AG04450 (cell line): ENCODE results near the gene MUC2. TPM values are rescaled to one million over a fixed set of nuclear protein-coding genes. Genes with fewer than 3 reads are reported as not detected.

ENCODE experiments used
- CTCF ChIA-PET: fragments of 300-600, 350-600 bp; formaldehyde crosslinking; extraction: SDS; loops from one replicate; lab custom pipeline; 2022; ENCODE audit warnings: antibody characterized with exemption, inconsistent platforms; lab: Charles Lee
- POLR2A ChIA-PET: fragments of 350-600 bp; formaldehyde crosslinking; extraction: SDS; loops from one replicate; lab custom pipeline; 2021; ENCODE audit warnings: antibody characterized with exemption, inconsistent platforms; lab: Yijun Ruan, JAX
- DNase-seq: peaks from one replicate; pipeline ENCODE4 v3.0.0-alpha.2; 2011; ENCODE audit warnings: low read depth, low spot score
- H3K27ac ChIP-seq: one replicate; pipeline ENCODE4 v1.5.1; 2012; ENCODE audit warnings: low read depth, low read length, control low read depth
- H3K27me3 ChIP-seq: one replicate; pipeline ENCODE4 v1.6.0; 2012; ENCODE audit warnings: low read length; ENCODE audit not compliant: control insufficient read depth, insufficient read depth
- H3K4me3 ChIP-seq: 2 replicates; pipeline ENCODE4 v1.5.1; 2011; ENCODE audit warnings: mild to moderate bottlenecking, low read depth, low read length, control low read depth
- H3K9me3 ChIP-seq: 2 replicates; pipeline ENCODE4 v1.5.1; 2012; ENCODE audit warnings: low read length; ENCODE audit not compliant: control insufficient read depth, insufficient read depth
- polyA plus RNA-seq: library from polyadenylated mRNA; depleted of rRNA; stranded (reverse); fragments of >200 nt; gene quantifications from 2 replicates; pipeline ENCODE4 v1.2.3, GENCODE V29; 2011
- TF ChIP-seq, protein P1 (sequence below): IDR thresholded peaks from 2 replicates; pipeline ENCODE4 v1.5.1; 2011; ENCODE audit warnings: low read depth, low read length, control low read depth, inconsistent platforms

The MUC2 gene
- polyA plus RNA-seq, 1 experiment = not detected

DNA sequence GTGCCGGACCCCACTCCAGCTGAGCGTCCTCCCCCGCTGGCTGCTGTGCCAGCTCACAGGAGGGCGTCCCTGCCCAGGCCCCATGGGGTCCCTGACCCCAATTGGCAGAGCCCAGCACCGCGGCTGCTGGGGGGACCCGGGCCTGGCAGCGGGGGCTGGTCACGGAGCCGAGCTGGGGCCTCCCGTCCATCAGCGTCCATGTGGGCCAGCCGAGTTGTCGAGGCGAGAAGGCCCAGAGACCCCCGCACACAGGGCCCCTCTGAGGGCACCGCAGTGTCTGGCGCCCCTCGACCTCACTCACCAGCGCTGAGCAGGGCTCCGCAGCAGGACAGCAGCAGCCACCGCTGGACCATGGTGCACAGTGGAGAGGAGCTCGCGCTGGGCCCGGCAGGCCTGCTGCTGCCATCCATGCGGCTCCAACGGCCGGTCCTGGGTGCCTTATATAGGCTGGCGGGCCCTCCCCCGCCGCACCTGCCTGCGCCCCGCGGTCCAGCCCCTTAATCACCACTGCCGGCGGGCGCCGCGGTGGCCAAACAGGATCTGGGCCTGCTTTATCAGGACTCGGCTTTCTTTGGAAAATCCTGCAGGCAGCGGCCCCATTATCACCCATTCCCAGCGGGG, 38.3 kb upstream of the MUC2 start, which contains the start of gene MUC6:
Gene MUC6, minus strand, starts transcription at position 416 of the 621 bp plus-strand sequence. Its CDS starts 63 bp downstream, at position 353.
- no peaks in the 10 kb centered on the region for H3K27me3 ChIP-seq
- no peak for DNase-seq
- TF ChIP-seq, protein P1, sequence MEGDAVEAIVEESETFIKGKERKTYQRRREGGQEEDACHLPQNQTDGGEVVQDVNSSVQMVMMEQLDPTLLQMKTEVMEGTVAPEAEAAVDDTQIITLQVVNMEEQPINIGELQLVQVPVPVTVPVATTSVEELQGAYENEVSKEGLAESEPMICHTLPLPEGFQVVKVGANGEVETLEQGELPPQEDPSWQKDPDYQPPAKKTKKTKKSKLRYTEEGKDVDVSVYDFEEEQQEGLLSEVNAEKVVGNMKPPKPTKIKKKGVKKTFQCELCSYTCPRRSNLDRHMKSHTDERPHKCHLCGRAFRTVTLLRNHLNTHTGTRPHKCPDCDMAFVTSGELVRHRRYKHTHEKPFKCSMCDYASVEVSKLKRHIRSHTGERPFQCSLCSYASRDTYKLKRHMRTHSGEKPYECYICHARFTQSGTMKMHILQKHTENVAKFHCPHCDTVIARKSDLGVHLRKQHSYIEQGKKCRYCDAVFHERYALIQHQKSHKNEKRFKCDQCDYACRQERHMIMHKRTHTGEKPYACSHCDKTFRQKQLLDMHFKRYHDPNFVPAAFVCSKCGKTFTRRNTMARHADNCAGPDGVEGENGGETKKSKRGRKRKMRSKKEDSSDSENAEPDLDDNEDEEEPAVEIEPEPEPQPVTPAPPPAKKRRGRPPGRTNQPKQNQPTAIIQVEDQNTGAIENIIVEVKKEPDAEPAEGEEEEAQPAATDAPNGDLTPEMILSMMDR = no peak
- no peak within 1 kb of the TSS for H3K4me3 ChIP-seq
- H3K9me3 ChIP-seq = peaks cover 16% of the 10 kb centered on the region; the same call in 1 of the 2 replicates
- POLR2A ChIA-PET = no interaction called here
- CTCF ChIA-PET = no interaction called here
- H3K27ac ChIP-seq = no peak within 1 kb of the TSS

DNA sequence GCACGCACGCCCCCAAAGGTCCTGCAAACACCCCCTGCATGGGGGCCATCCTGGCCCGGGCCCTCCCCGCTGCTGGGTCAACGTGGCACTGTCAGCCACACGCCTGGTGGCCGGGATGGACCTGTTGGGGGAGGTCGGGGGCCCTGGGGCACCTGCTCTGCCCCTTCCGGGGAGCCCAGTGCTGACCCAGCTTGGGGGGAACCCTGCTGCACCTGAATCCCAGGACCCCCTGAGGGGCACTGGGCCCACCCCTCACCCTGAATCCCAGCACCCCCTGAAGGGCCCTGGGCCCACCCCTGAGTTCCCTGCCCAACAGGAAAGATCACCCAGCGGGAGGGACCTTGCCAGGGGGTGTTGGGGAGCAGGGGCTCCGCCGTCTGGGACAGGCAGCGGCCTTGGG, 37.7 kb upstream of the MUC2 start:
- TF ChIP-seq, protein P1 = no peak
- POLR2A ChIA-PET = no interaction called here
- Histone ChIP-seq H3K9me3 (peaks cover 12% of the 10 kb centered on the region; the same call in 1 of the 2 replicates), H3K4me3 (no peak overlapping the region), H3K27ac (no peak overlapping the region), H3K27me3 (no peaks in the 10 kb centered on the region)
- no peak for DNase-seq
- CTCF ChIA-PET = no interaction called here

DNA sequence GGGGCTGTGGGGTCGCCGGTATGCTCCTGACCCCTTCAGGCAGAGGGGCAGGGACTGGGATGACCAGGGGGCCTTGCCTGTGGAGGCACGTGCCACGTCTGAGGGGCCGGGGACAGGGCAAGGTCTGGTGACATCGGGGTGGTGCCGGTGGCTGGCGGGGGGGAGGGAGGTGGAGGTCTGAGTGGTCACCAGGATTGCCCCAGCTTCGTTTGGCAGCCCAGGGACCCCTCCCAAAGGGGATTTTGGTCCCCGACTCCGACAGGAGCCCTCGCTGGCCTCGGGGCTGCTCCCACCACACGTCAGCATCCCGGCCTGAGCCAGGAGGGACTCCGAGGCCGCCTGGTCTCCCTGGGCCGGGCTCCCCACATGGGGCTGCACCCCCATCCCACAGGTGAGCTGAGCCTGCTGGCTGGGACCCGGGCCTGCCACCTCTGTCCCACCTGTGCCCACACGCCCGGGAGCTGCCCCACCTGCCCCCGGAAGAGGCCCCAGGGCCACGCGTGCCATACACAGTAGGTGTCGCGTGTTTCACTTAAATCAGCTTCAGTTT, 37.1 kb upstream of the MUC2 start:
- TF ChIP-seq, protein P1 = no peak
- Histone ChIP-seq H3K27ac (no peak overlapping the region), H3K9me3 (peaks cover 5% of the 10 kb centered on the region; the same call in 1 of the 2 replicates), H3K27me3 (peaks cover 6% of the 10 kb centered on the region), H3K4me3 (no peak overlapping the region)
- POLR2A ChIA-PET = no interaction called here
- CTCF ChIA-PET = no interaction called here
- no peak for DNase-seq

DNA sequence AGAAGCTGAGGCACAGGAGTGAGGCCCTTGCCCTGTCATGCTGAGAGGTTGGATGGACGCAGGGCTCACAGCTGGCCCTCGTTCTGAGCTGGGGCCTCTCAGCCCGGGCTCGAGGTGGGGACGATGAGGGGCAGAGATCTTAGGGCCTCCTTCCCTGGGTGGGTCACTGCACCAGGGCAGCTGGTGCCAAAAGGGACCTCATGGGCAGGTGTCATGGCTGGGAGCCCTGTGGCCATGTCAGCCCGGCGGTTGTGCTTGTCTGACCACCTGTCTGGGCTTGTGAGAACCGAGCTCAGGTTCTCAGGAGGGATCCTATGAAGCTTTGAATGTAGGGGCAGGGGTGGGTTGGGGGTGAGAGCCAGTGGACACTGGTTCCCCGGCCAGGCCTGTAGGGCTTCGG, 36.3 kb upstream of the MUC2 start:
- no peak overlapping the region for H3K4me3 ChIP-seq
- H3K27me3 ChIP-seq = peaks cover 6% of the 10 kb centered on the region
- no peak for DNase-seq
- no peak overlapping the region for H3K27ac ChIP-seq
- ChIA-PET CTCF (no interaction called here), POLR2A (no interaction called here)
- TF ChIP-seq, protein P1 = no peak
- H3K9me3 ChIP-seq = no peaks in the 10 kb centered on the region; the same call in 1 of the 2 replicates

DNA sequence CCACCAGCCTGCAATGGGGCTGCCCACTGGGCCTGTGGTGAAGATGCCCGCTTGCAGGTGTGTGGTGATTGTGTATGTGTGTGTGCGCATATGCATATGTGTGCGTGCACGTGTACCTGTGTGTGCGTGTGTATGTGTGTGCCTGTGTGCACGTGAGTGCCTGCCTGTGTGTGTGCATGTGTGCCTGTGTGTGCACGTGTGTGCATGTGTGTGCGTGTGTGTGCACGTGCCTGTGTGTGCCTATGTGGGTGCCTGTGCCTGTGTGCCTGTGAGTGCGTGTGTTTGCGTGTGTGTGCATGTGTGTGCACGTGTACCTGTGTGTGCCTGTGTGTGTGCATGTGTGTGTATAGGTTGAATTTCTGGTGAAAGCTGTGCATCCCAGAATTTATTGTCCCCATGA, 35.8 kb upstream of the MUC2 start:
- CTCF ChIA-PET = no interaction called here
- peaks cover 6% of the 10 kb centered on the region for H3K27me3 ChIP-seq
- no peak overlapping the region for H3K4me3 ChIP-seq
- no peak for DNase-seq
- H3K9me3 ChIP-seq = no peaks in the 10 kb centered on the region; the same call in 1 of the 2 replicates
- TF ChIP-seq, protein P1 = no peak
- H3K27ac ChIP-seq = no peak overlapping the region
- POLR2A ChIA-PET = no interaction called here
